Measurements from ENCODE around the gene LRPAP1.

DNA sequence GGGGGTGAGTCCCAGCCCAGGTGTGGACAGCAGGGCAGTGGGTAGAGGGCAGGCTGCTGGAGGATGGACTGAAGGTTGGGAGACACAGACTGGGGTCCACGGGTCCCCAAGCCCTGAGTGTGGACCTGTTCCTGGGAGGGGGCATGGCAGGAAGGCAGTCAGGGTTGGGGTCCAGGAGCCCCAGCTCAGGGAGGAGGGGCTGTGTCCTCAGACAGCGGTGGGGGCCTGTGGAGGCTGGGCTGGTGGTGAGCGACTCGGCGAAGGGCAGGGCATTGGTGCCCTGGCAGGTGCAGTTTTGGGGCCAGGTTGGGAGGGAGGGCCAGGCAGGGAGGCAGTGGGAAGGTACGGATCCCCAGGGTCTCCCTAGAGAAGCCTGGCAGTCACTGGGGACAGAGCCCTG, 35.1 kb downstream of the LRPAP1 start:
- TF ChIP-seq, protein P1, sequence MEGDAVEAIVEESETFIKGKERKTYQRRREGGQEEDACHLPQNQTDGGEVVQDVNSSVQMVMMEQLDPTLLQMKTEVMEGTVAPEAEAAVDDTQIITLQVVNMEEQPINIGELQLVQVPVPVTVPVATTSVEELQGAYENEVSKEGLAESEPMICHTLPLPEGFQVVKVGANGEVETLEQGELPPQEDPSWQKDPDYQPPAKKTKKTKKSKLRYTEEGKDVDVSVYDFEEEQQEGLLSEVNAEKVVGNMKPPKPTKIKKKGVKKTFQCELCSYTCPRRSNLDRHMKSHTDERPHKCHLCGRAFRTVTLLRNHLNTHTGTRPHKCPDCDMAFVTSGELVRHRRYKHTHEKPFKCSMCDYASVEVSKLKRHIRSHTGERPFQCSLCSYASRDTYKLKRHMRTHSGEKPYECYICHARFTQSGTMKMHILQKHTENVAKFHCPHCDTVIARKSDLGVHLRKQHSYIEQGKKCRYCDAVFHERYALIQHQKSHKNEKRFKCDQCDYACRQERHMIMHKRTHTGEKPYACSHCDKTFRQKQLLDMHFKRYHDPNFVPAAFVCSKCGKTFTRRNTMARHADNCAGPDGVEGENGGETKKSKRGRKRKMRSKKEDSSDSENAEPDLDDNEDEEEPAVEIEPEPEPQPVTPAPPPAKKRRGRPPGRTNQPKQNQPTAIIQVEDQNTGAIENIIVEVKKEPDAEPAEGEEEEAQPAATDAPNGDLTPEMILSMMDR (IDR thresholded peaks at IDR 0.05; ENCODE audit: poor library complexity, severe bottlenecking) = no peak
- TF ChIP-seq EZH2 (IDR thresholded peaks at IDR 0.05; ENCODE audit: borderline replicate concordance, insufficient read depth, low read length, poor library complexity, severe bottlenecking) = no peak
- no peak for TF ChIP-seq POLR2AphosphoS5 (IDR thresholded peaks at IDR 0.05)
- TF ChIP-seq MXI1 (conservative IDR thresholded peaks at IDR 0.05; ENCODE audit: poor library complexity, severe bottlenecking) = no peak
- TF ChIP-seq SMC3 (conservative IDR thresholded peaks at IDR 0.05; ENCODE audit: poor library complexity) = no peak
- TF ChIP-seq TAF1 (IDR thresholded peaks at IDR 0.05; ENCODE audit: low read depth) = no peak
